Skin epidermis (tissue), 12 donors: ENCODE measurements around the gene C4orf33.
"Not testable (repeated sequence)": the region's sequence is repeated elsewhere in the genome, so short reads cannot be mapped to it uniquely, and the experiment has no call there.

Experiments
- H3K27ac ChIP-seq, 21 experiments: fragments of 200-600 bp; sonication (generic) in 11 of 21; one replicate each; pipeline ENCODE4 v1.5.0; 2020; ENCODE audit warnings: mild to moderate bottlenecking in 3 of 21, inconsistent platforms in 2 of 21, moderate library complexity in 2 of 21
- H3K4me3 ChIP-seq, 7 experiments: fragments of 200-600 bp; sonication (generic) in 2 of 7; one replicate each; pipeline ENCODE4 v1.5.0; 2020; ENCODE audit warnings: inconsistent platforms in 2 of 7, mild to moderate bottlenecking in 2 of 7, moderate library complexity in 1 of 7

C4orf33 gene

GRCh38 chr4:129113919-129114318 lies 18.0 kb downstream of the C4orf33 start:
- no peak overlapping the region for H3K4me3 ChIP-seq
- no peak overlapping the region for H3K27ac ChIP-seq

GRCh38 chr4:129117705-129118104 lies 21.8 kb downstream of the C4orf33 start:
- H3K27ac ChIP-seq: no peak overlapping the region
- H3K4me3 ChIP-seq: no peak overlapping the region

- H3K4me3 ChIP-seq: not testable (repeated sequence)
These were observed 30.7 kb downstream of the C4orf33 start for GRCh38 chr4:129126614-129127013.

GRCh38 chr4:129129143-129129542 lies 33.2 kb downstream of the C4orf33 start:
- Histone ChIP-seq H3K4me3 (no peak overlapping the region), H3K27ac (no peak overlapping the region)

More at GRCh38 chr4:129126614-129127013, 30.7 kb downstream of the C4orf33 start:
- not testable (repeated sequence) for H3K27ac ChIP-seq

GRCh38 chr4:129131343-129131742 lies 35.4 kb downstream of the C4orf33 start:
- Histone ChIP-seq H3K4me3 (no peak overlapping the region), H3K27ac (no peak overlapping the region)

GRCh38 chr4:129136433-129136832 lies 40.5 kb downstream of the C4orf33 start:
- Histone ChIP-seq H3K27ac (no peak overlapping the region), H3K4me3 (no peak overlapping the region)

GRCh38 chr4:129138810-129139496 lies 43.0 kb downstream of the C4orf33 start:
- no peak overlapping the region for H3K27ac ChIP-seq
- H3K4me3 ChIP-seq: no peak overlapping the region

GRCh38 chr4:129140521-129140920 lies 44.6 kb downstream of the C4orf33 start:
- Histone ChIP-seq H3K27ac (no peak overlapping the region), H3K4me3 (no peak overlapping the region)

- H3K4me3 ChIP-seq: no peak overlapping the region
- H3K27ac ChIP-seq: no peak overlapping the region
These were observed 47.4 kb downstream of the C4orf33 start for GRCh38 chr4:129143359-129143758.

GRCh38 chr4:129144755-129145206 lies 48.8 kb downstream of the C4orf33 start:
- Histone ChIP-seq H3K4me3 (no peak overlapping the region), H3K27ac (no peak overlapping the region)

- Histone ChIP-seq H3K27ac (no peak overlapping the region), H3K4me3 (no peak overlapping the region)
These were observed 49.3 kb downstream of the C4orf33 start for GRCh38 chr4:129145222-129145730.

- H3K4me3 ChIP-seq: no peak overlapping the region
- no peak overlapping the region for H3K27ac ChIP-seq
These were observed 50.7 kb downstream of the C4orf33 start for GRCh38 chr4:129146639-129147038.

- Histone ChIP-seq H3K27ac (no peak overlapping the region), H3K4me3 (no peak overlapping the region)
These were observed 52.9 kb downstream of the C4orf33 start for GRCh38 chr4:129148892-129149291.

- no peak overlapping the region for H3K4me3 ChIP-seq
- H3K27ac ChIP-seq: no peak overlapping the region
These were observed 54.0 kb downstream of the C4orf33 start for GRCh38 chr4:129149906-129150305.

GRCh38 chr4:129152350-129152749 lies 56.4 kb downstream of the C4orf33 start:
- Histone ChIP-seq H3K4me3 (no peak overlapping the region), H3K27ac (no peak overlapping the region)

- H3K27ac ChIP-seq: no peak overlapping the region
- no peak overlapping the region for H3K4me3 ChIP-seq
These were observed 57.7 kb downstream of the C4orf33 start for GRCh38 chr4:129153700-129154099.

GRCh38 chr4:129162450-129162849 lies 66.5 kb downstream of the C4orf33 start:
- Histone ChIP-seq H3K27ac (no peak overlapping the region), H3K4me3 (no peak overlapping the region)

GRCh38 chr4:129163427-129163826 lies 67.5 kb downstream of the C4orf33 start:
- Histone ChIP-seq H3K4me3 (no peak overlapping the region), H3K27ac (no peak overlapping the region)

- no peak overlapping the region for H3K27ac ChIP-seq
- no peak overlapping the region for H3K4me3 ChIP-seq
These were observed 68.3 kb downstream of the C4orf33 start for GRCh38 chr4:129164243-129164642.
